K562 (cell line): ENCODE measurements around the gene STK16. TPM values are rescaled to one million over a fixed set of nuclear protein-coding genes. Genes with fewer than 3 reads are reported as not detected.
A peak's percentile ranks its signal among the peaks of the same experiment; 100 is the strongest.

Source experiments
- ARID1B ChIP-seq: fragments of 450-650 bp; IDR thresholded peaks from 2 replicates; pipeline ENCODE4 v1.6.1; 2016; ENCODE audit warnings: antibody characterized with exemption, mild to moderate bottlenecking, inconsistent platforms
- CEBPG ChIP-seq, 3 experiments: fragments of 200-800 bp in 1 of 3; sonication (Bioruptor generic) in 1 of 3; sonication (generic) in 1 of 3; formaldehyde crosslinking in 1 of 3; IDR thresholded peaks in 2 of 3; conservative IDR thresholded peaks in 1 of 3; 2 replicates each; pipeline versions ENCODE4 v1.6.1 to v1.8.0; 2016 to 2022; ENCODE audit warnings: missing compliant biosample characterization in 2 of 3, missing genetic modification characterization in 2 of 3, mild to moderate bottlenecking in 1 of 3, missing genetic modification reagents in 1 of 3
- CREBBP ChIP-seq: IDR thresholded peaks from one replicate; pipeline ENCODE4 v1.6.1; 2012; ENCODE audit warnings: low read depth, mild to moderate bottlenecking, control low read depth, inconsistent platforms, low read length
- CTBP1 ChIP-seq: fragments of 450-650 bp; IDR thresholded peaks from 2 replicates; pipeline ENCODE4 v1.6.1; 2016; ENCODE audit warnings: borderline replicate concordance
- ETS2 ChIP-seq: IDR thresholded peaks from 2 replicates; pipeline ENCODE4 v1.6.1; 2016; ENCODE audit warnings: borderline replicate concordance, missing genetic modification characterization, mild to moderate bottlenecking, moderate library complexity, missing compliant biosample characterization; ENCODE audit not compliant: poor library complexity, severe bottlenecking
- GTF2E2 ChIP-seq: fragments of 200-800 bp; sonication (Bioruptor generic); IDR thresholded peaks from 2 replicates; pipeline ENCODE4 v1.6.1; 2016; ENCODE audit warnings: missing genetic modification characterization, missing compliant biosample characterization
- HNRNPLL ChIP-seq: fragments of 200-400 bp; formaldehyde crosslinking; IDR thresholded peaks from 2 replicates; pipeline ENCODE4 v1.6.1; 2017; ENCODE audit warnings: low read length, low read depth, mild to moderate bottlenecking; ENCODE audit not compliant: poor library complexity, severe bottlenecking
- NCOR1 ChIP-seq: fragments of 450-650 bp; IDR thresholded peaks from 2 replicates; pipeline ENCODE4 v1.6.1; 2016; ENCODE audit warnings: mild to moderate bottlenecking, moderate library complexity
- NFXL1 ChIP-seq: fragments of 450-650 bp; formaldehyde crosslinking; IDR thresholded peaks from 2 replicates; pipeline ENCODE4 v1.4.0; 2021; ENCODE audit warnings: mild to moderate bottlenecking
- NR2C1 ChIP-seq, 2 experiments: fragments of 450-650 bp; IDR thresholded peaks; 2 replicates each; pipeline ENCODE4 v1.6.1; 2017; ENCODE audit warnings: mild to moderate bottlenecking in 2 of 2, antibody characterized with exemption in 1 of 2, inconsistent platforms in 1 of 2, missing compliant biosample characterization in 1 of 2, missing genetic modification characterization in 1 of 2
- PHTF2 ChIP-seq: fragments of 250-450 bp; sonication (Bioruptor Pico); IDR thresholded peaks from 2 replicates; pipeline ENCODE4 v1.5.0; 2021; ENCODE audit warnings: mild to moderate bottlenecking
- SIN3B ChIP-seq: fragments of 450-650 bp; IDR thresholded peaks from 2 replicates; pipeline ENCODE4 v1.6.1; 2017; ENCODE audit warnings: low read depth, mild to moderate bottlenecking, moderate library complexity
- SMAD2 ChIP-seq: fragments of 150-350 bp; IDR thresholded peaks from 2 replicates; pipeline ENCODE4 v1.6.1; 2014; ENCODE audit warnings: low read depth, mild to moderate bottlenecking, low read length
- SMARCC2 ChIP-seq: fragments of 450-650 bp; IDR thresholded peaks from 2 replicates; pipeline ENCODE4 v1.6.1; 2017; ENCODE audit warnings: antibody characterized with exemption, moderate library complexity, mild to moderate bottlenecking, low read depth
- SMARCE1 ChIP-seq: fragments of 450-650 bp; IDR thresholded peaks from 2 replicates; pipeline ENCODE4 v1.7.1; 2016; ENCODE audit warnings: mild to moderate bottlenecking
- SPI1 ChIP-seq: IDR thresholded peaks from 2 replicates; pipeline ENCODE4 v1.6.1; 2011; ENCODE audit warnings: low read depth, low read length, control low read depth, borderline replicate concordance
- TCF7 ChIP-seq: sonication (generic); IDR thresholded peaks from 2 replicates; pipeline ENCODE4 v1.6.1; 2016; ENCODE audit warnings: antibody characterized with exemption, borderline replicate concordance
- ZC3H4 ChIP-seq: sonication (generic); formaldehyde crosslinking; IDR thresholded peaks from 2 replicates; pipeline ENCODE4 v1.9.0; 2021; ENCODE audit warnings: missing genetic modification reagents, borderline replicate concordance
- ZNF212 ChIP-seq: fragments of 450-650 bp; formaldehyde crosslinking; IDR thresholded peaks from 2 replicates; pipeline ENCODE4 v1.4.0; 2020; ENCODE audit warnings: mild to moderate bottlenecking
- ZNF24 ChIP-seq: fragments of 450-650 bp; IDR thresholded peaks from 2 replicates; pipeline ENCODE4 v1.6.1; 2016
- ZNF384 ChIP-seq: IDR thresholded peaks from 2 replicates; pipeline ENCODE4 v1.6.1; 2012; ENCODE audit warnings: low read depth, low read length, improper control_type of control experiment
- polyA plus RNA-seq, 8 experiments: library from polyadenylated mRNA; depleted of rRNA in 4 of 8; stranded (reverse) in 5 of 8; unstranded in 3 of 8; fragments of >200 nt; fragmentation: Nextera tagmentation in 2 of 8; fragmentation: Illumina TruSeq in 1 of 8; extraction: Ambion mirVana in 2 of 8; extraction: Trizol in 1 of 8; gene quantifications; 2 replicates each; pipeline versions ENCODE4 v1.2.1 to v1.2.3, GENCODE V29; 2011 to 2014; ENCODE audit warnings: inconsistent platforms in 1 of 8, missing spikeins in 1 of 8
- total RNA-seq, 7 experiments: library from RNA; depleted of rRNA in 6 of 7; stranded (reverse); fragments of >200 nt in 6 of 7; fragmentation: Illumina TruSeq in 2 of 7; extraction: Trizol in 2 of 7; gene quantifications; 2 replicates each; pipeline versions ENCODE4 v1.2.1 to v1.2.3, GENCODE V29; 2011 to 2021; ENCODE audit warnings: low replicate concordance in 1 of 7
- TF ChIP-seq, protein P1 (sequence below), 2 experiments: fragments of 450-650 bp; IDR thresholded peaks; 2 replicates each; pipeline ENCODE4 v1.6.1; 2018; ENCODE audit warnings: mild to moderate bottlenecking in 2 of 2, low read depth in 1 of 2; ENCODE audit not compliant: partially characterized antibody in 2 of 2
- TF ChIP-seq, protein P2 (sequence below): conservative IDR thresholded peaks from 2 replicates; pipeline ENCODE4 v1.6.1; 2011; ENCODE audit warnings: low read depth, mild to moderate bottlenecking, low read length; ENCODE audit not compliant: control insufficient read depth
- TF ChIP-seq, protein P3 (sequence below): sonication (generic); formaldehyde crosslinking; IDR thresholded peaks from 2 replicates; pipeline ENCODE4 v1.8.0; 2022; ENCODE audit warnings: mild to moderate bottlenecking, missing genetic modification reagents

STK16 gene
- total and polyA plus RNA-seq, 9 of the 15 experiments (the other 6 are each of a cell fraction or from before 2014, with no cell fraction given), result 5.4 to 36.2 (median 17.8) TPM

DNA sequence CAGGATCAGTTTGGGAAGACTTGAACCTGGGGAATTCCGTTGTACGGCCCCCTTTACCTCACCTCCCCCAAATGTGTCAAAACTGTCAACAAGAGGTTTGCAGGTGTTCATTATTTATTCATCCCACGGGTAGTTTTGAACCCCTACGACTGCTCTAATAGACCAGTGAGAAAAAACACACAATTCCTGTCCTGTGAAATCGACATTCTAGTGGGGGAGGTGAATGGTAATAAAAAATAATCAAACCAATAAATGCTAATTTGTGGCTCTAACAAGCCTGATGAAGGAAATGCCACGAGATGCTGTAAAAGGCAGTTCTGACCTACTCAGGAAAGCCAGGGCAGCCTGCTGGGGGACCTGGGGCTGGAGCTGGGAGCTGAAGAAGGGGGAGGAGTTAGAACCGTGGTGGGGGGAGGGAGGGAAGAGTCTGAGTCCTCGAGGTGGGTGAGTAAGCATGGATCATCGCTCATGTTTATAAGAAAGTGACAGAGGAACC is 33.4 kb downstream of the STK16 start (continued):
- TF ChIP-seq SIN3B, result no peak
- no peak for TF ChIP-seq ARID1B
- no peak for TF ChIP-seq TCF7
- TF ChIP-seq ZNF24, result no peak
- TF ChIP-seq, protein P1, sequence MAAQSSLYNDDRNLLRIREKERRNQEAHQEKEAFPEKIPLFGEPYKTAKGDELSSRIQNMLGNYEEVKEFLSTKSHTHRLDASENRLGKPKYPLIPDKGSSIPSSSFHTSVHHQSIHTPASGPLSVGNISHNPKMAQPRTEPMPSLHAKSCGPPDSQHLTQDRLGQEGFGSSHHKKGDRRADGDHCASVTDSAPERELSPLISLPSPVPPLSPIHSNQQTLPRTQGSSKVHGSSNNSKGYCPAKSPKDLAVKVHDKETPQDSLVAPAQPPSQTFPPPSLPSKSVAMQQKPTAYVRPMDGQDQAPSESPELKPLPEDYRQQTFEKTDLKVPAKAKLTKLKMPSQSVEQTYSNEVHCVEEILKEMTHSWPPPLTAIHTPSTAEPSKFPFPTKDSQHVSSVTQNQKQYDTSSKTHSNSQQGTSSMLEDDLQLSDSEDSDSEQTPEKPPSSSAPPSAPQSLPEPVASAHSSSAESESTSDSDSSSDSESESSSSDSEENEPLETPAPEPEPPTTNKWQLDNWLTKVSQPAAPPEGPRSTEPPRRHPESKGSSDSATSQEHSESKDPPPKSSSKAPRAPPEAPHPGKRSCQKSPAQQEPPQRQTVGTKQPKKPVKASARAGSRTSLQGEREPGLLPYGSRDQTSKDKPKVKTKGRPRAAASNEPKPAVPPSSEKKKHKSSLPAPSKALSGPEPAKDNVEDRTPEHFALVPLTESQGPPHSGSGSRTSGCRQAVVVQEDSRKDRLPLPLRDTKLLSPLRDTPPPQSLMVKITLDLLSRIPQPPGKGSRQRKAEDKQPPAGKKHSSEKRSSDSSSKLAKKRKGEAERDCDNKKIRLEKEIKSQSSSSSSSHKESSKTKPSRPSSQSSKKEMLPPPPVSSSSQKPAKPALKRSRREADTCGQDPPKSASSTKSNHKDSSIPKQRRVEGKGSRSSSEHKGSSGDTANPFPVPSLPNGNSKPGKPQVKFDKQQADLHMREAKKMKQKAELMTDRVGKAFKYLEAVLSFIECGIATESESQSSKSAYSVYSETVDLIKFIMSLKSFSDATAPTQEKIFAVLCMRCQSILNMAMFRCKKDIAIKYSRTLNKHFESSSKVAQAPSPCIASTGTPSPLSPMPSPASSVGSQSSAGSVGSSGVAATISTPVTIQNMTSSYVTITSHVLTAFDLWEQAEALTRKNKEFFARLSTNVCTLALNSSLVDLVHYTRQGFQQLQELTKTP (IDR thresholded peaks at IDR 0.05; ENCODE audit: low read depth in 1 of 2, partially characterized antibody in 2 of 2), result peak in 1 of 2 experiments; percentile 30
- TF ChIP-seq NCOR1, result no peak
- no peak for TF ChIP-seq ZNF212 (CRISPR knock-in tag)
- no peak for TF ChIP-seq PHTF2 (CRISPR knock-in tag)
- TF ChIP-seq CEBPG (CRISPR knock-in tag; IDR thresholded peaks at IDR 0.05), result no peak
- TF ChIP-seq CEBPG (tag; conservative IDR thresholded peaks at IDR 0.05 in 1 of 2, IDR thresholded peaks at IDR 0.05 in 1 of 2), result no peak
- TF ChIP-seq NR2C1 (IDR thresholded peaks at IDR 0.05), result no peak
- no peak for TF ChIP-seq NR2C1 (tag; IDR thresholded peaks at IDR 0.05)
- TF ChIP-seq SMARCC2, result no peak
- TF ChIP-seq CTBP1, result no peak
- TF ChIP-seq, protein P2, sequence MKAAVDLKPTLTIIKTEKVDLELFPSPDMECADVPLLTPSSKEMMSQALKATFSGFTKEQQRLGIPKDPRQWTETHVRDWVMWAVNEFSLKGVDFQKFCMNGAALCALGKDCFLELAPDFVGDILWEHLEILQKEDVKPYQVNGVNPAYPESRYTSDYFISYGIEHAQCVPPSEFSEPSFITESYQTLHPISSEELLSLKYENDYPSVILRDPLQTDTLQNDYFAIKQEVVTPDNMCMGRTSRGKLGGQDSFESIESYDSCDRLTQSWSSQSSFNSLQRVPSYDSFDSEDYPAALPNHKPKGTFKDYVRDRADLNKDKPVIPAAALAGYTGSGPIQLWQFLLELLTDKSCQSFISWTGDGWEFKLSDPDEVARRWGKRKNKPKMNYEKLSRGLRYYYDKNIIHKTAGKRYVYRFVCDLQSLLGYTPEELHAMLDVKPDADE, result no peak
- no peak for TF ChIP-seq NFXL1
- no peak for TF ChIP-seq SPI1
- TF ChIP-seq ZC3H4 (CRISPR knock-in tag), result no peak
- TF ChIP-seq ETS2, result no peak
- peak; percentile 10; the same call in 1 of the 2 replicates for TF ChIP-seq SMARCE1
- no peak for TF ChIP-seq SMAD2
- TF ChIP-seq, protein P3, sequence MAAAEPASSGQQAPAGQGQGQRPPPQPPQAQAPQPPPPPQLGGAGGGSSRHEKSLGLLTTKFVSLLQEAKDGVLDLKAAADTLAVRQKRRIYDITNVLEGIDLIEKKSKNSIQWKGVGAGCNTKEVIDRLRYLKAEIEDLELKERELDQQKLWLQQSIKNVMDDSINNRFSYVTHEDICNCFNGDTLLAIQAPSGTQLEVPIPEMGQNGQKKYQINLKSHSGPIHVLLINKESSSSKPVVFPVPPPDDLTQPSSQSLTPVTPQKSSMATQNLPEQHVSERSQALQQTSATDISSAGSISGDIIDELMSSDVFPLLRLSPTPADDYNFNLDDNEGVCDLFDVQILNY, result no peak
- no peak for TF ChIP-seq ZNF384
- TF ChIP-seq GTF2E2, result peak; percentile 60; the same call in 1 of the 2 replicates
- no peak for TF ChIP-seq HNRNPLL
- no peak for TF ChIP-seq CREBBP
